H54 (cell line): ENCODE results near the gene HDAC2.
"Not testable (repeated sequence)": the region's sequence is repeated elsewhere in the genome, so short reads cannot be mapped to it uniquely, and the experiment has no call there.

Experiments
- DNase-seq: peaks from one replicate; pipeline ENCODE4 v3.0.0; 2011; ENCODE audit warnings: low spot score, mixed read lengths; ENCODE audit not compliant: insufficient read length
- FAIRE-seq: peaks from 3 replicates; lab custom pipeline; 2011; peaks lifted over from hg19 to GRCh38; lab: Jason Lieb, UNC
- POLR2A ChIP-seq: IDR thresholded peaks from 2 replicates; pipeline ENCODE4 v1.6.1; 2011; ENCODE audit warnings: low read depth, mild to moderate bottlenecking, low read length

Gene HDAC2

GRCh38 chr6:113994934-113995342 is 24.0 kb upstream of the HDAC2 start:
- FAIRE-seq (peak; percentile 73), DNase-seq (peak; percentile 33)
- TF ChIP-seq POLR2A: no peak

GRCh38 chr6:113989675-113990074 is 18.7 kb upstream of the HDAC2 start:
- no peak for DNase-seq
- TF ChIP-seq POLR2A: no peak
- no peak for FAIRE-seq

DNA sequence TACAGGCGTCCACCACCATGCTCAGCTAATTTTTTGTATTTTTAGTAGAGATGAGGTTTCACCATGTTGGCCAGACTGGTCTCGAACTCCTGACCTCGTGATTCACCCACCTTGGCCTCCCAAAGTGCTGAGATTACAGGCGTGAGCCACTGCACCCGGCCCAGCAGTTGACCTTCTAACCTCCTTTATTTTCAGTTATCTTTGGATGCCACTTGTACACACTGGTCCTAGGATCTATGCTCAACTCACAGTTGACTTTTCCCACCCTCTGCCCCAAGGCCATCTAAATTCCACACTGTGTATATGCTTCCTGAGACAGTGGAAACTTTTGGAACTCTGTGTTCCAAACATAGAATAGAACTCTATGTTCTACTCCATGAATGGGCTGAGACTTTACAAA is 11.7 kb upstream of the HDAC2 start:
- FAIRE-seq, DNase-seq: not testable (repeated sequence)

GRCh38 chr6:113982055-113982550 is 11.2 kb upstream of the HDAC2 start:
- DNase-seq (no peak), FAIRE-seq (no peak)
- TF ChIP-seq POLR2A: no peak

- no peak for FAIRE-seq
- DNase-seq: no peak
Observed at GRCh38 chr6:113980937-113981554, 10.1 kb upstream of the HDAC2 start.

GRCh38 chr6:113979937-113980336 is 9.0 kb upstream of the HDAC2 start:
- FAIRE-seq (no peak), DNase-seq (no peak)
- TF ChIP-seq POLR2A: no peak

More at GRCh38 chr6:113980937-113981554, 10.1 kb upstream of the HDAC2 start:
- no peak for TF ChIP-seq POLR2A

GRCh38 chr6:113978084-113978675 is 7.2 kb upstream of the HDAC2 start:
- FAIRE-seq (no peak), DNase-seq (no peak)
- TF ChIP-seq POLR2A: no peak

DNA sequence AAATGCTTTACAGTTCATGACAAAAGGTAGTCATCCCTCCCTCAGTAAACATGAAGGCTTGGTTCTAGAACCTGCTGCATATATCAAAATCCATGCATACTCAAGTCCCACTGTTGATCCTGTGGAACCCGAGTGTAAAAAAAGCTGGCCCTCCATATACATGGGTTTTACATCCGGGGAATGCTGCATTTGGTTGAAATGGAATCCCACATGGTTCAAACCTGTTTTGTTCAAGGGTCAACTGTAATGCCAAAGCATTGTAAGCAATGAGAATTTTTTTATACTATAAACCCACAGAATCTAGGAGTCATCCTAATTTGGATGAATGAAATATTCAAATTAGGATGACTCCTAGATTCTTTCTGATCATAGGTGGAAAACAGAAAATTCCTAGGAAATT is 5.9 kb upstream of the HDAC2 start:
- FAIRE-seq (no peak), DNase-seq (no peak)

GRCh38 chr6:113971741-113972140 is 793 bp upstream of the HDAC2 start:
- TF ChIP-seq POLR2A: no peak
- FAIRE-seq (no peak), DNase-seq (no peak)

More for the DNA sequence above, 5.9 kb upstream of the HDAC2 start:
- TF ChIP-seq POLR2A: no peak

DNA sequence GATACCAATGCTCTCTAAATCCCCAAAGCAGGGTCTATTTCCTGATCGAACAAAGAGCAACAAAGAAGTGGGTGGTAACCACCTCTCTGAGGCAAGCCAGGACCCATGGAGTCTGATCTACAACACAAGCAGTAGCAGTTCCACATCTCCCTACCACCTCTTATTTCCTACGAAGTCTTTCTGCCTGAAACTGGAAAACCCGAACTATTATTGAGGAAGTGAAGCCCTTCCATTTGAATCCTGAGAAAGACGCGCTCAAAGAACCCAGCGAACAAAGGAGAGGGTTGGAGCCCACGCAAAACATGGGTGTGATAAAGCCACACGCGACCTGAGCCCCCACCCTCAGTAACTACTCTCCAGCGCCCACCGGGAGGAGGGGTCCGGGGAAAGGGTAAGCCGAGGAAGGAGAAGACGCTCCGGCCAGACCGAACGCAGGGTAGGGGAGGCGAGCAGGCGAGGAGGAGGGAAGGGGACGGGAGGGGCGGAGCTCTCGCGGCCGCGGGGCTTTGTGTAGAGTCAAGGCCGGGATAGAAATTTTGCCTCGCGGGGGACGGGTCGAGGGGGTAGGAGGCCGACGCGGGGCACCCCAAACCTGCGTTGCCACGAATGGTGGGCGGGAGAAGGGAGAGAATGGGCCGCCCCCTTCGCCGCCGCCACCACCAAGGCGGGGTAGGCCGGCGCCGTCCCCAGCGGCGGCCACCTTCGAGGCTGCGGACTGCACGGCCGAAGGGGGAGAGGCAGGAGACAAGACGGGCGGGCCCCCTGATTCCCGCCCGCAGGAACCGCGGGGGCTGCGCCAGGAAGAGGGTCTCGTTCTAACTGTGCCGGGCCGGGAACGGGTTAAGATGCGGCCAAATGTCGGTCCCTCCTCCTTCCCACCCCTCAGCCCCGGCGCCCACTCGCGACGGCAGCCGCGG is 802 bp downstream of the HDAC2 start:
- no peak for FAIRE-seq
- no peak for TF ChIP-seq POLR2A
- peak; percentile 11 for DNase-seq

- FAIRE-seq: no peak
Observed at GRCh38 chr6:113968472-113968871, 2.5 kb downstream of the HDAC2 start.

DNA sequence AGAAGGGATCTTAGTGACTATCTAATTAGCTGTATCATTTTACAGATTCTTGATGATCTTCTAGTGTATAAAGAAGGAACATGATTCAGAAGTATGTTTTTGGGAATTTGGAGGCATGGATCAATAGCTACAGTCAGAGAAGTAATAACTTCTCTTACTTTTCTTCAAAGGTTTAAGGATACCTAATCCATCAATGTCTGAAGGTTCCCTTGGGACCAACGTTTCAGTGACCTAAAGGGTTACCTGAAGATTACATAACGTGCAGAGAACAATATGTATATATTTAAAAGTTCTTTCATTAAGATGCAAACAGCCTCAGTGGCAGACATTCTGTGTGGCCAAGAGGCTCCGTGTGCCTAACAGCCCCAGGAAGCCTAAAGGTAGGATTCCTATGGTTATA is 3.2 kb downstream of the HDAC2 start:
- no peak for FAIRE-seq

More at GRCh38 chr6:113968472-113968871, 2.5 kb downstream of the HDAC2 start:
- TF ChIP-seq POLR2A: no peak
- DNase-seq: no peak

DNA sequence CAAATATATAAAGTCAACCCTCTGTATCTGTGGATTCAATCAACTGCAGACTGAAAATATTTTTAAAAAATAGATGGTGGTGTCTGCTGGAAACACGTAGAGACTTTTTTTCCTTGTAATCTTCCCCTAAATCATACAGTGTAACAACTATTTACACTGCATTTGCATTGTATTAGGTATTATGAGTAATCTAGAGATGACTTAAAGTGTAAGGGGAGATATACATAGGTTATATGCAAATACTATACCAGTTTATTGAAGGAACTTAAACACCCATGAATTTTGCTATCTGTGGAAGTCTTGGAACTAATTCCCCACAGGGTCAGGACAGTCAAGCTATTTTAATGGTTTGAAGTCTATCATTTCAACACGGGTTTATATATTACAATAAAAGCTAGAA is 10.2 kb downstream of the HDAC2 start:
- DNase-seq (no peak), FAIRE-seq (no peak)
- TF ChIP-seq POLR2A: no peak

More for the DNA sequence above, 3.2 kb downstream of the HDAC2 start:
- no peak for TF ChIP-seq POLR2A
- DNase-seq: no peak

- no peak for DNase-seq
- no peak for FAIRE-seq
- TF ChIP-seq POLR2A: no peak
Observed at GRCh38 chr6:113959235-113959634, 11.7 kb downstream of the HDAC2 start.
